Amniotic epithelial cell (primary cell): ENCODE results near the gene DAZL.
"Not testable (repeated sequence)": the region's sequence is repeated elsewhere in the genome, so short reads cannot be mapped to it uniquely, and the experiment has no call there.

Experiments used
- DNase-seq: peaks from one replicate; pipeline ENCODE4 v3.0.0-alpha.2; 2010; ENCODE audit warnings: low read depth

The DAZL gene, protein sequence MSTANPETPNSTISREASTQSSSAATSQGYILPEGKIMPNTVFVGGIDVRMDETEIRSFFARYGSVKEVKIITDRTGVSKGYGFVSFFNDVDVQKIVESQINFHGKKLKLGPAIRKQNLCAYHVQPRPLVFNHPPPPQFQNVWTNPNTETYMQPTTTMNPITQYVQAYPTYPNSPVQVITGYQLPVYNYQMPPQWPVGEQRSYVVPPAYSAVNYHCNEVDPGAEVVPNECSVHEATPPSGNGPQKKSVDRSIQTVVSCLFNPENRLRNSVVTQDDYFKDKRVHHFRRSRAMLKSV

DNA sequence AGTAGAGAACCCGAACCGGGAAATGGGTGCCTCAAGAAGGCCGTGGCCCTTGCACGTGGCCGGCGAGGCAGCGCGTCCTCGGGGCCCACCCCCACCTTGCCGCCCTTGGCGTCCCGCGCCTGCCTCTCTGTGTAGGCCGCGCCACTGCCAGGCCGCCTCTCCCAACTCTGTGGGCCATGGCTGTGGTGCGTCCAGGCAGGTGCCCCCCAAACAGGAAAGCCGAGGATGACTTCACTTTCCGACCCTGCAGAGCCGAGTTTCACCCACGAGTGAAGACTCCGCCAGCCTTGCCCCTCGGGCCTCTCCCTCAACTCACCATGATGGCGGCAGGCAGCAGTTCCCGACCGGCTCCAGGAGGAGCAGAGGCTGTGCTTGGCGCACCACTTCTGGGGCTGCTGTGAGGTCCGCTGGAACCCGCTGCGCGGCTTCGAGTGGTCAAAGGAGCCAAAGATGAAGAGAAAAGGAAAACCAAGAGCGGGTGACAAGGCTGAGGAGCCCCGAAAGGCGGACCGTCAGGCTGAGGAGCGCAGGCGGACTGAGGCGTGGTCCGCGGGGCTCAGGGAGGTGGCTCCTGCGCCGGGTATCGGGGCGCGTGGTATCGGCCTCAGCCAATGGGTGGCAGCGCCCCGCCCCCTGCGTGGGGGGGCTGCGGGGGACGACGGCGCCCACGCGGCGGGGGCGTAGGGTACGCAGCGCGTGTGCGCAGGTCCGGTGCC lies at the start of gene DAZL:
Gene DAZL, minus strand, starts transcription at position 537 of the 716 bp plus-strand sequence. Its CDS starts 218 bp downstream, at position 319.
- DNase-seq, result no peak

DNA sequence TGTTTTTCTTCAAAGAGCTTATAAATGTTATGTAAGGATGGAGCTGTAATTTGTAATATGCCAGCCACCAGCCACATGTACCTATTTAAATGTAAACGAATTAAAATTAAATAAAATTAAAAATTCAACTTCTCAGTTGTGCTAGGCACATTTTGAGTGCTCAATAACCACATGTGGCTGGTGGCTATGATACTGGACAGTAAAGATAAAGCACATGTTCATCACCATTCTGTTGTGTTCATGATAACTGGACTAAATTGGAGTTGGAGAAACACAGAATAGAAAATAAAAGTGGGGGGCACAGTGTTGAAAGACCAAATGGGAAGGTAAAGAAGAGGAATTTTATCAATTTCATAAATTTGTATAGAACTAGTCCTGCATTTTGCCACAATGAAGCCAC lies 49.8 kb upstream of the DAZL start:
- no peak for DNase-seq

DNA sequence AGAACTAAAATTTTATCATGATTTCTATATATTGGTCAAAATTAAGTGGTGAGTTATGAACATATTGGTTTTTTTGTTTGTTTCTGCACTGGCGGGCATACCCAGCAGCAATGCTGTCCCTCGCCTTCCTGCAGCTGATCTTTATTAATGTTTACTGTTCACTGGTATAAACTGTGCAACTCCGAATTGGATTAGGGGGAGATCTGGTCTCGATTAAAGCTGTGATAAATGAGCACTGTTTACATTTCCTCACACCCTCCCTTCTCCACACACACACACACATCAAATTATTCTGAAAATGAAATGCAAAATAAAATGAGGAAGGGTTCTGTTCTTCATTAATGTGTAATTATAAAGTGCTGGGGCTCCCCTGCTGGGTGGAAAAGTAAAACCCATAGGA lies 48.5 kb upstream of the DAZL start:
- no peak for DNase-seq

DNA sequence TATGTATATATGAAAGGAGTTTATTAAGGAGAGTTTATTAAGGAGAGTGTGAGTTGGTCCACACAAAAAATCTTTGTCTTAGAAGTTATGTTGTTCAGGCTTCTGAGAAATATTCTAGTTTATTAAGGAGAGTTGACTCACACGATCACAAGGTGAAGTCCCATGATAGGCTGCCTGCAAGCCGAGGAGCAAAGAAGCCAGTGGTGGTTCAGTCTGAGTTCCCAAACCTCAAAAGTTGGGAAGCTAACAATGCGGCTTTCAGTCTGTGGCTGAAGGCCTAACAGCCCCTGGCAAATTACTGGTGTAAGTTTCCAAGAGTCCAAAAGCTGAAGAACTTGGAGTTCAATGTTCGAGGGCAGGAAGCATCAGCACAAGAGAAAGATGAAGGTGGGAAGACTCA lies 42.4 kb upstream of the DAZL start:
- no peak for DNase-seq

DNA sequence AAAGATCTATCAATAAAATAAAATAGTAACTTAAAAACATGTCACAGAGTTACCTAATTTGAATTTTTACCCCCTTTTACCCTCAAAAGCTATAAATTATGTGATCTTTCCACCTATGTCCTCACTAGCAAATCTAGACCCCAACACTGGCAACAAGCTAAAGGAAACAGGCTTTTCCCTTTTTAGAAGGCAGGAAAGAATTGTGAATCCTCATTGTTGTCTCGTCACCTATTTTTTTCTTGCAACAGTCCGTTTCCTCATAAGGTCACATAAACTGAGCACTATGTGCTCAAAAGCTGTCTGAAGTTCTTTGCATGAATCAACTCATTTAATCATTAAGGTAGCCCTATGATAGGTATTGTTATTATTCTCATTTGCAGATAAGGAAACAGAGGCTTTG lies 34.6 kb upstream of the DAZL start:
- no peak for DNase-seq

DNA sequence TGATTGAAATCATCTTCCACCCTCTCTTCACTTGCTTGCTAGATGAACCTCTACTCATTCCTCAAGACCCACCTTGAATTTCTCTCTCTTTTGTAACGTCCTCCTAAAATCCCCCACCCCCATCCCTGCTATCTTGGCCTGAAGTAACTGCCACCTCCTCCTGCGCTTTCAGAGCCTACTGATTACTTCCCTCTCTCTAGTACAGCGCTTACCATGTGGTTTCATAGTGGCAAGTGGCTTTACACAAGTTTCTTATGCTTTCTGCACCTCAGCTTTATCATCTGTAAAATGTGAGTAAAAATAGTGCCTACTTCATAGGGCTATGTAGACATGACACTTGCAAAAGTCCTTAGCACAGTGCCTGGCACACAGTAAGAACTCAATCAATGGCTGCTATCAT lies 28.7 kb upstream of the DAZL start:
- DNase-seq, result no peak

DNA sequence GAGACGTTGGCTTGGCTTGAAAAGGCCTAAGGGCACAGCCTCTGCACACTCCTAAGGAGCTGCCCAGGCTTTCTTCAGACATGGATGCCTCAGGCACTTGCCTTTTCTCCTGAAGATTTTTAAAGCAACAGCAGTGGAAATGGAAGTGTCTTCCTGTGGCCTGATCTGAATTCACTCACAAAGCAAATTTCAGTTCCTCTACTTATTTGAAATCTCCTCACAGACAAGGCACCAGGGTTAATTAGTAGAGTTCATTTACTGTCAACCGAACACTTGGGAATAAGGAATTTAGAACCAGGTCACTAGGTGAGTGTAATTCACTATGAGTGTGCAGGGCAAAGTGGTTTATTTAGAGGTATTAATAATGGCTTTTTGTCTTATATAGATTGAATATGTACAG lies 27.2 kb upstream of the DAZL start:
- no peak for DNase-seq

DNA sequence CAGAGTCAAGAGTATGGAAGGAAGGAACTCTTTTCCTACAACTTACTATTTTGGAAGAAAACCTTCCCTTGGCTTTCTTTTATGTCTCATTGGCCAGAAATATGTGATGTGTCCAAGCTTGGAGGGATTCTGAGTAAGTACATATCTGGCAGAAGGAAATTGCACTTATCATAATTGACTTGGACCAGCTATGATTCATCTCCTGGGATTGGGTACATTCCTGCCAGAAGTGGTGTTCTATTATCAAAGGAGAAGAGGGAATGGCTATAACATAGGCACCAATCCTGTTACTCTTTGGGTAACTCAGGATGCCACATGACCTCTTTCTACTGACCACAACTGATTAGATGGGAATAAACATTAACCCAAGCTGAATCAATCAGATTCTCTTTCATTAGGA lies 13.5 kb upstream of the DAZL start:
- peak; percentile 37 for DNase-seq

DNA sequence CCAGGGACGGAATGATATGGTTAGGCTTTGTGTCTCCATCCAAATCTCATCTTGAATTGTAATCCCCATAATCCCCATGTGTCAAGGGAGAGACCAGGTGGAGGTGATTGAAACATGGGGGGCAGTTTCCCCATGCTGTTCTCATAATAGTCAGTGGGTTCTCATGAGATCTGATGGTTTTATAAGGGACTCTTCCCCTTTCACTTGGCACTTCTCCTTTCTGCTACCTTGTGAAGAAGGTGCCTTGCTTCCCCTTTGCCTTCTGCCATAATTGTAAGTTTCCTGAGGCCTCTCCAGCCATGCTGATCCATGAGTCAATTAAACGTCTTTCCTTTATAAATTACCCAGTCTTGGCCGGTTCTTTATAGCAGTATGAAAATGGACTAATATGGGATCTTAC lies 11.9 kb upstream of the DAZL start:
- DNase-seq, result not testable (repeated sequence)

DNA sequence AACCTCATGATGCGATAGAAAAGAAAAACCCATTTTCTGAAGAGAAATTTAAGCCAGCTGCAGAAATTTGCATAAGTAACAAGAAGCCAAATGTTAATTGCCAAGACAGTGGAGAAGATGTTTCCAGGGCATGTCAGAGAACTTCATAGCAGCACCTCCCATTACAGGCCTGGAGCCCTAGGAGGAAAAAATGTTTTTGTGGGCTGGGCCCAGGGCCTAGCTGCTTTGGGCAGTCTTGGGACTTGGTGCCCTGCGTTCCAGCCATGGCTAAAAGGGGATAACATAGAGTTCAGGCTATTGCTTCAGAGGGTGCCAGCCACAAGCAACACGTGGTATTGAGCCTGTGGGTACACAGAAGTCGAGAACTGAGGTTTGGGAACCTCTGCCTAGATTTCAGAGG lies 10.9 kb upstream of the DAZL start:
- no peak for DNase-seq

DNA sequence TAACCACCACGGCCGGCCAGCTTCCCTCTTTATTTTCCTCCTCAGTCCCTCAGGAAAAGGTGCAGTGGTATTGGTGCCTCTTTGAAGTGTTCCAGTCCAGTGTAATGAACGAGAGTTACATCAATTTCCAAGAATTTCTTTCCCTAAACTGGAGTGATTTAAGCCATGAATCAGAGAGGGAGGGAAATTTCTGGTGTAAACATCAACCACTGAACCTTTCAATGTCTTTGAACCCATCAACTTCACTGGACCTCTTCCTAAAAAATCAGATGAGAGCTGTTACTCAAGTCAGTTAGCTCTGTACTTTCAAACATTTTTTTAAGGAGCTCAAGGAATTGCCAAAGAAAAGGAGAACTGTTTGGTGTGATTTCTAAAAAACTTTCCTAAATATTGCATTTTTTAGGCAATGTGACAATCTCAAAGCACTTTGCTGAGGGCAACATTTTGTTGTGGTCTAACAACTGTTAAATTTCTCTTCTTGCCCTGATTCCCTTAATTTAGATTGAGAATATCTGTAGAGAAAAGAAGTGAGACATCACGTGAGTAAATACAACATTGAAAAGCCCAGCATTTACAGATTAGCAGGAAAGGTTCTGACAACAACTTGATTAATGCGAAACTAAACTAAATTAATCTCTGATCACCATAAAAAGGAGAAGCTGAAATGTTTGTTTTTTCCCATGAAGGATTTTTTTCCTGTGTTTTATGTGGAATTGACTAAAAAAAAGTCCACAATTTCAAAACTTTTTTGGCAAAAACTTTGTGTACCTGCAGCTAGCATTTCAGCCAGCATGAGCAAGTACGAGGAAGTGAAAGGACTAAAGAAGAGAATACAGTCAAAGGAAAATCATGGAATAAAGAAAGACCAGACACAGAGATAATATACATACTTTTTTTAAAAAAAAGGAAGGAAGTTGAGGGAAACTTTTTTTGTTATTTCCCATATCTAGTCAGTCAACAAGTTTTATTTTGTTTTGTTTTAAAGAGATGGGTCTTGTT lies 9.1 kb upstream of the DAZL start:
- DNase-seq, result no peak

DNA sequence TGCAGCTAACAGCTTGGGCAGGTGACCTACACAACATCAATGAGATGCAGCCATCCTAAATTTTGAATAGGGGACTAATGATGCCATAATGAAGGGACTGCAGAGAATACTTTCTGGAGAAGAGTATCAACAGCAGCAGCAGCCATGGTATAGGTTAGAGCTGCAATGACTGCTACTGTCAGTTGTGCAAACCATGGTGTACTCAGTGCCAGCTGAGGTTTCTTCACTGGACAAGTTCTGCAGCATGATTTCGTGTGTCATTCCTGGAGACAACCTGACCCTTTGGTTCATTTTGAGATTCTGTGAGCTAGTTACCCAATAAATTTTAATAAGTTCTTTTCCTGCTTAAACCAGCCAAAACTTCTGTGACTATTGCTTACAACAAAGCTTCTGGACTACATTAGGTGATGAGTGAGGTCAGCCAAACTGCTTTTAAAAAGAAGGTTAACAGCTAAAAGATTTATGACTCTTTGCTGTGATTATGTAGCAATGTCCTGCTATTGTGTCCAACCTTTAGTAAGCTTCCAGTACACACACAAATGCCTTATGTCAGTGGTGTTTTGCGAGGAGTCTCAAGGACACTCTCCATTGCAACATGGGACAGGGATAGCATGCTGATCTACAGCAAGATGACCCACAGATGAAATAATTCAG lies 4.8 kb upstream of the DAZL start:
- peak; percentile 21 for DNase-seq

DNA sequence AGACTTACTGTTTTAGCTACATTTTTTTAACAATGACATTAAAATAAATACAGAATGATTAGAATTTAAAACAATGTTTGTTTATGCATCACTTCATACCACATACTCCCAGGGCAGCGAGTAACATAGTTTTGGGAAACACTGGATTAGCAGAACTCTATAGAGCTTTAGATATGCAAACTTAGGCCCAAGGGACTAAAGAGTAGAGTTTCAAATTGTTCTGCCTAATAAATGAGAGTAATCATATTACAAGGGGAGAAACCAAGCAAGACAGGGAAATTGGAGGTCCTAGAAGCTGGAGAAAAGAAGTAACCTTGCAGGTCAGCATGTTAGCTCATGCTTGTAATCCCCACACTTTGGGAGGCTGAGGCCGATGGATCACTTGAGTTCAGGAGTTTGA lies 3.6 kb upstream of the DAZL start:
- no peak for DNase-seq

DNA sequence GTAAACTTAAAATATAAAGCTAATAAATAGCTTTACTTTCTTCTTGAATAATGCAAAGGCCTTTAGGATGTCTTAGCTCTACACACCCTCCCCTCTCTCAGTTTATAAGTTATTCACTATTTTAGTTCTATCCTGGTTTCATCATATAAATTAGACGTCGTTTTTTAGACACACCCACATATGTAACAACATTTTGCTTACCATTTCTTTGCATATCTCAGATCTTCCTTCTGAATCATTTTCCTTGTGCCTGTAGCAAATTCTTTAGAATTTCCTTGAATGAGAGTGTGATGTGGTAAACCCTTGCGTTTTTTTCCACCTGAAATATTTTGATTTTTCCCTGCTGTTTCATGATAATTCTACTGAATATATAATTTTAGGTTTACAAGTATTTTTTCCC lies 2.5 kb upstream of the DAZL start:
- DNase-seq, result no peak

DNA sequence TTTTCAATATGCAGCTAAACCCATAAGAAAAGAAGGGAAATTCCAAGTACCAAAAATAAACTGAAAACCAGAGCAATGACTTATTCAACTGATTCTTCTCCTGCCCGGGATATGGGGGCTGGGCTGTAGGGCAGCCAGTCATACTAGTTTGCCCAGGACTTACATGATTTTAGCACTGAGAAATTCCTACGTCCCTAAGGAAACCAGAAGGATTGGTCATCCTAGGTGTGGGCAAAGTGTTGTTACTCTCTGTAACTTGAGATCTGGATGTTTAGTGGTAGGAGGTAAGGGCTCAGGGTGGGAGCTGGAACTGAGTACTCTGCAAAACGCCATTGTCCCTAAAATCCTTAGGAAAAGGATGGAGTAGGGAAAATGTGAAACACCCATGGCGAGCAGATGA lies 1.2 kb upstream of the DAZL start:
- DNase-seq, result no peak

DNA sequence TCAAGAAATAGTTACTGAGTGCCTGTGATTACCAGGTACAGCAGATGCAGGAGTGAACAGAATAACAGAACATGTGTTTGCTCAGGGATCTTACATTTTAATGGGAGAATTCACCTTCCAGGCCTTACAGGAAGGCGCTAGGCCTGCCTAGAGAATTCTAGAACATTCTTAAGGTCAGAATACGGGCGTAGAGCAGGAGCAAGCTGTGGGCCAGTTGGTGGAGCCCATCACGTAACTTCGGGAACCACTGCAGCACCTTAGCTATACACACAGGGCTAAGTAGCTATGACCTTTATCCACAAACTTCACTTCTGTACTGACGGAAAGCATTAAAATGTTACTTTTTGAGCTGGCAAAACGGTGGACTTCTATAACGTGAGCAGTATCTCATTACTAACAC lies 743 bp upstream of the DAZL start:
- no peak for DNase-seq

DNA sequence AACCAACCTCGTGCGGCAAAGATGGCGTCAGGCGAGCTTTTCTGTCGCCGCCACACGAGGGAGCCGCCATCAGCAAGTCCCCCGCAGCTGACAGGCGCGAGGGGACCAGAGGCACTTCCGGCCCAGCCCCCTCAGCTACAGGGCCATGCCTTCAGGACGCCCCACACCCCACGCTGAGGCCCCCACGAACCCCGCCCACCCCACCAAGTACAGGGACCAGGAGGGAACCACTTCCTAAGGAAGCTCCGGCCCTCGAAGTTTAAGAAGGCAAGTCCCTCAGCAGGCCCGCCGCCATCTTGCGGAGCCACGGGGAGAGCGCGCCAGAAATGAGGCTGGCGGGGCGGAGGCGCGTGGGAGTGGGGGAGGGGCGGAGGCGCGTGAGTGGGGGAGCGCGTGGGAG lies 790 bp downstream of the DAZL start:
- no peak for DNase-seq

DNA sequence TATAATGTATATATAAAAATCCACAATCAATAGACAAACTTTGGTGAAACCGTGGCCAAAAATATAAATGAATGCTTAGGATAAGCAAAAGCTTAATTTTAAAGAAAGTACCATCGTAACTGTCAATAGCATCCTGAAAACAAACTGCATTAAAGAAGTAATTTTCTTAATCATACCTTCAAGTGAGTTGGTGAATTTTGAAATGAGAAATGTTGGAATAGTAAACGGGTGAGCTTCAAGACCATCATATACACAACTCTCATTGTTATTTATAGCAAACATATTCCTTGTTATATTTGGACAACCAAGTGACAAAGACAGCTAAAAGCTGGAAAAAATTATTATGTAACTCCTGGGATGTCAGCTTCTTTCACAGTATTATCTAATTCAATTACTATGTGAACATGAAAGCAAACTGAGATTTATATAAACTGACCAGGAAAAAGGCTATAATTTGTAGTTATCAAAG lies 3.7 kb downstream of the DAZL start:
- no peak for DNase-seq

DNA sequence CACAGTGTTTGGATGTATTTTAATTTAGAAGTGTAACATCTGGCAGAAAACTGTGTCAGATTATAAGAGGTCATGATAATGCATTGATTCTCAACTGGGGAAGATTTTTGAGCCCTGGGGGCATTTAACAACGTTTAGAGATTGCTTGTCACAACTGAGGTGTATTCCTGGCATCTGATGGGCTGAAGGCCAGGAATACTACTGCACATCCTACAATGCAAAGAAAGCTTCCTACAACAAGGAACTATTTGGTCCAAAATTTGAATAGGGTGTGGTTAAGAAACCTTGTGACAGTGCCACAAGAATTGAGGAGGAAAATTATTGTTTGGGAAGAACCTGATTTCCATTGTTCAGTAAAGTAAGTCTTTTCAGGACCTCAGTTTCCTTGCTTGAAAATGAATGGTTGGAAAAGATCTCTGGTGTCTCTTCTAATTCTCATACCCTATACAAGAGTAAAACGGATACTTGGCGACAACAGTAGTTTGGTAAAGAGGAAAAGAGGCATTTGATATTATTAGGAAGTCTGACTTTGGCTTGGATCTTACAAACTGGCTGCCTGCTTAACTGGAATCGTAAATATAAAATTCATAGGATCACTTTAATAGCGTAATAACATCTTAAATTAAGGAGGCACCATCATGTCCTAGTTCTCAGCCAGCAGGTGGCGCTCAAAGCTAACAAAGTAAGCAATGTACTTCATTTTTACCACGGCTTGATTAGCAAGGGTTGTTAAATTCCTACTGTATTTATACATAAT lies 4.3 kb downstream of the DAZL start:
- DNase-seq, result peak; percentile 68

DNA sequence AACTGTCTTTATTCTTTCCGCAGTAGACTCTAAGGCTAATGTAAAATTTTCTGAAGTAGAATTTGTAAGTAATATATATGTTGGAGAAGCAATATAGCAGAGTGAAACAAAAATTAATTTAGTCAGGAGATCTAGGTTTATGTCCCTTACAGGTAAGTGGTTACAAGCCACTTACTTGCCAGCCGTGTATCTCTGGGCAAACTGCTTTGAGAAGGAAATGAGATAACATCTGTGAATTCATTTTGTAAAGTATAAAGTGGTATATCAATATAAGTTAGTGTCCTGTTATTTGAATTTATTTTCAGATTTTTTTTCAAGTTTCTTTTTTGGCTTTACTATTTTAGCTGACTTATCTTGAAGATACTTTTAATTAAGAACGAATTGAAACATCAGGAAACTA lies 5.5 kb downstream of the DAZL start:
- DNase-seq, result no peak

DNA sequence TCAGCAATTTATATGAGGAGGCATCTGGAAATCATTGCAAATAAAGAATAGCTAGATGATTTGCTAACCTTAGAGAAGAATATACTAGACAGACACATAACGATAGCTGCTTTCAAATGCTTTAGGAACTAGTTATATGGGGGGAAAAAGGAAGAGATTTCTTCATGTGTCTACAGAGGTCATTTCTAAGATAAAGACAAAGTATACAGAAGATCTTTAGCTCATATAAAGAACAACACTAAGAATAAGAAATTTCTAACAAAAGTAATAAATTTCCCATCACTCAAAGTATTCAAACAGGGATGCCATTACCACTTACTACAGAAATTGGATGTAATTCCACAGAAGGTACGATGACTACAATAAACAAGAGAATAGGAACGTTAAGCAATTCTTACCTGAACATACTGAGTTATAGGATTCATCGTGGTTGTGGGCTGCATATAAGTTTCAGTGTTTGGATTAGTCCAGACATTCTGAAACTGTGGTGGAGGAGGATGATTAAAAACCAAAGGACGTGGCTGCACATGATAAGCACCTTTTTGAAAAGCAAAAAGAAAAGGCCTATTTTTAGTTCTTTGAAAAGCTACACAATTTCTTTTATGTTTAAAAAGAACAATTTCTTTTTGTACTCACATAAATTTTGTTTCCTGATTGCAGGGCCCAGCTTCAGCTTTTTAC lies 8.7 kb downstream of the DAZL start:
- DNase-seq, result no peak
